HEK293 (cell line): ENCODE data around the gene CUL1.

Source experiments
- BCL6B ChIP-seq: fragments of 450-650 bp; formaldehyde crosslinking; IDR thresholded peaks from 2 replicates; pipeline ENCODE4 v1.5.1; 2017; ENCODE audit warnings: missing biosample characterization, missing genetic modification characterization
- HOXC10 ChIP-seq: sonication (generic); formaldehyde crosslinking; IDR thresholded peaks from 2 replicates; pipeline ENCODE4 v1.8.1; 2023; ENCODE audit warnings: mild to moderate bottlenecking, missing genetic modification reagents
- KLF7 ChIP-seq: fragments of 450-650 bp; formaldehyde crosslinking; IDR thresholded peaks from 2 replicates; pipeline ENCODE4 v1.5.1; 2016; ENCODE audit warnings: missing biosample characterization, missing genetic modification characterization, borderline replicate concordance
- KLF8 ChIP-seq: fragments of 450-650 bp; formaldehyde crosslinking; IDR thresholded peaks from 2 replicates; pipeline ENCODE4 v1.5.1; 2016; ENCODE audit warnings: missing biosample characterization, missing genetic modification characterization
- MEIS1 ChIP-seq: sonication (generic); formaldehyde crosslinking; IDR thresholded peaks from 2 replicates; pipeline ENCODE4 v1.8.1; 2022; ENCODE audit warnings: missing genetic modification reagents, mild to moderate bottlenecking, borderline replicate concordance
- PRDM1 ChIP-seq: fragments of 450-650 bp; formaldehyde crosslinking; IDR thresholded peaks from 2 replicates; pipeline ENCODE4; 2016; ENCODE audit warnings: missing biosample characterization, missing genetic modification characterization
- PRDM4 ChIP-seq: fragments of 450-650 bp; formaldehyde crosslinking; IDR thresholded peaks from 2 replicates; pipeline ENCODE4 v1.5.1; 2017; ENCODE audit warnings: missing biosample characterization, missing genetic modification characterization
- SETDB1 ChIP-seq: IDR thresholded peaks from one replicate; pipeline ENCODE4 v1.6.1; 2017; ENCODE audit warnings: mild to moderate bottlenecking, low read length, moderate library complexity, mixed read lengths; ENCODE audit not compliant: insufficient read length
- ZBTB8A ChIP-seq: fragments of 450-650 bp; formaldehyde crosslinking; IDR thresholded peaks from 2 replicates; pipeline ENCODE4 v1.5.1; 2016; ENCODE audit warnings: missing biosample characterization, missing genetic modification characterization
- ZEB2 ChIP-seq: fragments of 450-650 bp; formaldehyde crosslinking; IDR thresholded peaks from 2 replicates; pipeline ENCODE4 v1.5.1; 2016; ENCODE audit warnings: missing biosample characterization, missing genetic modification characterization
- ZNF133 ChIP-seq: fragments of 450-650 bp; formaldehyde crosslinking; IDR thresholded peaks from 2 replicates; pipeline ENCODE4 v1.5.1; 2016; ENCODE audit warnings: missing biosample characterization, missing genetic modification characterization
- ZNF2 ChIP-seq: fragments of 450-650 bp; formaldehyde crosslinking; IDR thresholded peaks from 2 replicates; pipeline ENCODE4 v1.5.1; 2016; ENCODE audit warnings: missing biosample characterization, missing genetic modification characterization
- ZNF202 ChIP-seq: fragments of 450-650 bp; formaldehyde crosslinking; IDR thresholded peaks from 2 replicates; pipeline ENCODE4 v1.5.1; 2016; ENCODE audit warnings: missing biosample characterization, missing genetic modification characterization, borderline replicate concordance
- ZNF248 ChIP-seq: fragments of 450-650 bp; formaldehyde crosslinking; IDR thresholded peaks from 2 replicates; pipeline ENCODE4 v1.5.1; 2017; ENCODE audit warnings: missing biosample characterization, missing genetic modification characterization
- ZNF324 ChIP-seq: fragments of 450-650 bp; formaldehyde crosslinking; IDR thresholded peaks from 2 replicates; pipeline ENCODE4 v1.5.1; 2016; ENCODE audit warnings: missing biosample characterization, missing genetic modification characterization
- ZNF449 ChIP-seq: fragments of 450-650 bp; formaldehyde crosslinking; IDR thresholded peaks from 2 replicates; pipeline ENCODE4 v1.5.1; 2017; ENCODE audit warnings: missing biosample characterization, mild to moderate bottlenecking, missing genetic modification characterization, moderate library complexity
- ZNF473 ChIP-seq: fragments of 450-650 bp; formaldehyde crosslinking; IDR thresholded peaks from 2 replicates; pipeline ENCODE4 v1.5.1; 2017; ENCODE audit warnings: missing biosample characterization, missing genetic modification characterization
- ZNF501 ChIP-seq: fragments of 450-650 bp; formaldehyde crosslinking; IDR thresholded peaks from 2 replicates; pipeline ENCODE4 v1.5.1; 2016; ENCODE audit warnings: missing biosample characterization, missing genetic modification characterization
- ZNF514 ChIP-seq: fragments of 450-650 bp; formaldehyde crosslinking; IDR thresholded peaks from 2 replicates; pipeline ENCODE4 v1.5.1; 2016; ENCODE audit warnings: missing biosample characterization, missing genetic modification characterization
- ZNF544 ChIP-seq: fragments of 450-650 bp; formaldehyde crosslinking; IDR thresholded peaks from 2 replicates; pipeline ENCODE4 v1.5.0; 2017; ENCODE audit warnings: missing biosample characterization, missing genetic modification characterization
- ZNF571 ChIP-seq: fragments of 450-650 bp; formaldehyde crosslinking; IDR thresholded peaks from 2 replicates; pipeline ENCODE4 v1.5.0; 2017; ENCODE audit warnings: missing biosample characterization, missing genetic modification characterization
- ZNF580 ChIP-seq: fragments of 450-650 bp; formaldehyde crosslinking; IDR thresholded peaks from 2 replicates; pipeline ENCODE4 v1.5.1; 2016; ENCODE audit warnings: missing biosample characterization, missing genetic modification characterization
- ZNF610 ChIP-seq: fragments of 450-650 bp; formaldehyde crosslinking; IDR thresholded peaks from 2 replicates; pipeline ENCODE4 v1.5.1; 2016; ENCODE audit warnings: missing biosample characterization, missing genetic modification characterization, borderline replicate concordance
- ZNF704 ChIP-seq: fragments of 450-650 bp; formaldehyde crosslinking; IDR thresholded peaks from 2 replicates; pipeline ENCODE4 v1.5.1; 2016; ENCODE audit warnings: missing biosample characterization, missing genetic modification characterization

The CUL1 gene

GRCh38 chr7:148698397-148699023 lies at the start of gene CUL1 (continued):
- TF ChIP-seq PRDM4 (peak; percentile 99), ZBTB8A (tag by site-specific recombination) (peak; percentile 41; the same call in 1 of the 2 replicates), ZNF449 (tag by site-specific recombination) (no peak), ZNF704 (no peak), ZNF473 (tag by site-specific recombination) (no peak), ZNF501 (tag by site-specific recombination) (no peak), ZNF544 (tag by site-specific recombination) (no peak), KLF7 (no peak), ZNF571 (tag by site-specific recombination) (no peak), ZNF248 (no peak), BCL6B (no peak), PRDM1 (no peak), KLF8 (tag by site-specific recombination) (peak; percentile 86; the same call in 1 of the 2 replicates), MEIS1 (no peak), ZNF514 (no peak), ZNF202 (tag by site-specific recombination) (no peak), ZEB2 (tag by site-specific recombination) (no peak), HOXC10 (CRISPR knock-in tag) (no peak), ZNF2 (tag by site-specific recombination) (no peak), ZNF133 (tag by site-specific recombination) (no peak), ZNF610 (no peak), ZNF324 (tag by site-specific recombination) (no peak), ZNF580 (tag by site-specific recombination) (no peak), SETDB1 (no peak)
- TF ChIP-seq, all 188 proteins: peak for 31
